Erythroblast (primary cell): ENCODE results near the gene LRBA.

Experiments
- DNase-seq, 2 experiments: peaks; one replicate each; lab custom pipeline; 2025; lab: John Stamatoyannopoulos, UW
- GATA1 ChIP-seq: IDR thresholded peaks from 2 replicates; pipeline ENCODE4 v1.6.1; 2011; ENCODE audit warnings: low read depth, mild to moderate bottlenecking, control low read depth, low read length, moderate library complexity
- POLR2A ChIP-seq: IDR thresholded peaks from 2 replicates; pipeline ENCODE4 v1.6.1; 2011; ENCODE audit warnings: mild to moderate bottlenecking, low read length

LRBA gene

GRCh38 chr4:150725957-150726523, 289.0 kb downstream of the LRBA start:
- no peak for DNase-seq
- TF ChIP-seq POLR2A = no peak
- TF ChIP-seq GATA1 = no peak

GRCh38 chr4:150723727-150724411, 291.2 kb downstream of the LRBA start:
- no peak for TF ChIP-seq GATA1
- no peak for TF ChIP-seq POLR2A
- no peak for DNase-seq

- peak; percentile 16 to 35 for DNase-seq
- TF ChIP-seq POLR2A (no peak), GATA1 (no peak)
These were observed 292.1 kb downstream of the LRBA start for GRCh38 chr4:150722908-150723362.

- TF ChIP-seq POLR2A (no peak), GATA1 (no peak)
These were observed 294.0 kb downstream of the LRBA start for GRCh38 chr4:150720973-150721518.

GRCh38 chr4:150717952-150718351, 297.1 kb downstream of the LRBA start:
- no peak for TF ChIP-seq POLR2A
- no peak for TF ChIP-seq GATA1
- no peak for DNase-seq

More at GRCh38 chr4:150720973-150721518, 294.0 kb downstream of the LRBA start:
- DNase-seq = no peak

- no peak for TF ChIP-seq GATA1
- no peak for TF ChIP-seq POLR2A
- DNase-seq = no peak
These were observed 300.3 kb downstream of the LRBA start for GRCh38 chr4:150714462-150715438.

GRCh38 chr4:150713251-150713650, 301.8 kb downstream of the LRBA start:
- no peak for DNase-seq
- TF ChIP-seq POLR2A (no peak), GATA1 (no peak)

GRCh38 chr4:150710770-150711375, 304.2 kb downstream of the LRBA start:
- DNase-seq = no peak
- TF ChIP-seq POLR2A = no peak
- TF ChIP-seq GATA1 = no peak

- TF ChIP-seq GATA1 (no peak), POLR2A (no peak)
These were observed 307.1 kb downstream of the LRBA start for GRCh38 chr4:150708004-150708403.

GRCh38 chr4:150699599-150699998, 315.5 kb downstream of the LRBA start:
- no peak for DNase-seq
- TF ChIP-seq POLR2A (no peak), GATA1 (no peak)

More at GRCh38 chr4:150708004-150708403, 307.1 kb downstream of the LRBA start:
- DNase-seq = no peak

- no peak for DNase-seq
- no peak for TF ChIP-seq POLR2A
- TF ChIP-seq GATA1 = no peak
These were observed 319.9 kb downstream of the LRBA start for GRCh38 chr4:150695162-150695561.

GRCh38 chr4:150694438-150694837, 320.6 kb downstream of the LRBA start:
- DNase-seq = no peak
- no peak for TF ChIP-seq GATA1
- no peak for TF ChIP-seq POLR2A
